Natural killer cell (primary cell): ENCODE measurements around the gene CCNL2. TPM values are rescaled to one million over a fixed set of nuclear protein-coding genes. Genes with fewer than 3 reads are reported as not detected.

Experiments
- ATAC-seq, 3 donors: fragments of 150-1000 bp in 2 of 3; fragments of 200-7000 bp in 1 of 3; cut with Tn5 transposase; 1 replicate in 1 of 3; 2 replicates in 2 of 3; pipeline ENCODE4 v1.10.0; 2021; ENCODE audit warnings: mild to moderate bottlenecking in 2 of 3, moderate library complexity in 2 of 3
- DNase-seq, 2 donors: peaks; one replicate each; pipeline versions ENCODE4 v3.0.0 to v3.0.0-alpha.2; 2013 to 2021; ENCODE audit warnings: mixed read lengths in 1 of 2
- H3K27ac ChIP-seq: one replicate; pipeline ENCODE4 v1.5.1; 2013; ENCODE audit warnings: mild to moderate bottlenecking, low read length
- H3K27me3 ChIP-seq: one replicate; pipeline ENCODE4 v1.6.1; 2013; ENCODE audit warnings: low read length; ENCODE audit not compliant: control insufficient read depth, insufficient read depth
- H3K36me3 ChIP-seq: one replicate; pipeline ENCODE4 v1.6.1; 2013; ENCODE audit warnings: low read length; ENCODE audit not compliant: control insufficient read depth, insufficient read depth
- H3K4me1 ChIP-seq: one replicate; pipeline ENCODE4 v1.6.1; 2013; ENCODE audit warnings: low read length; ENCODE audit not compliant: control insufficient read depth, insufficient read depth
- H3K4me3 ChIP-seq: one replicate; pipeline ENCODE4 v1.5.1; 2013; ENCODE audit warnings: low read length
- H3K9me3 ChIP-seq: one replicate; pipeline ENCODE4 v1.6.1; 2013; ENCODE audit warnings: low read length; ENCODE audit not compliant: control insufficient read depth, insufficient read depth
- H3K27ac Mint-ChIP-seq, 2 donors: one replicate each; pipeline ENCODE4 v1.8.0; 2022; ENCODE audit warnings: mild to moderate bottlenecking in 2 of 2, mixed read lengths in 2 of 2, moderate library complexity in 1 of 2
- H3K27me3 Mint-ChIP-seq, 2 donors: one replicate each; pipeline ENCODE4 v1.8.0; 2022; ENCODE audit warnings: low read depth in 2 of 2, mixed read lengths in 2 of 2
- H3K36me3 Mint-ChIP-seq: one replicate; pipeline ENCODE4 v1.8.0; 2022; ENCODE audit warnings: mixed read lengths
- H3K4me1 Mint-ChIP-seq, 2 donors: one replicate each; pipeline ENCODE4 v1.8.0; 2022; ENCODE audit warnings: mixed read lengths in 2 of 2
- H3K4me3 Mint-ChIP-seq: one replicate; pipeline ENCODE4 v1.8.0; 2022; ENCODE audit warnings: mild to moderate bottlenecking, moderate library complexity, mixed read lengths
- H3K9me3 Mint-ChIP-seq, 2 donors: one replicate each; pipeline ENCODE4 v1.8.0; 2022; ENCODE audit warnings: mixed read lengths in 2 of 2
- WGBS: methylation state at CpG from one replicate; pipeline ENCODE4 v1.1.7; 2013; ENCODE audit warnings: missing lambda C conversion rate; ENCODE audit not compliant: insufficient coverage; 5-methylcytosine and 5-hydroxymethylcytosine counted together
- intact Hi-C: fragments of 100-400 bp; cut with micrococcal nuclease; formaldehyde crosslinking; loops from one replicate; pipeline ENCODE4 v1.14.2; 2022
- total RNA-seq, 4 donors: library from RNA; stranded (reverse); fragments of 120-200 nt in 1 of 4; gene quantifications; one replicate each; pipeline versions ENCODE4 v1.2.3 to v1.2.4, GENCODE V29; 2013 to 2022
- TF ChIP-seq, protein P1 (sequence below): fragments of 200-600 bp; IDR thresholded peaks from one replicate; pipeline ENCODE4 v1.8.0; 2022; ENCODE audit warnings: antibody characterized with exemption

The CCNL2 gene
- total RNA-seq, 3 donors from 2014 or later (not counting 1 experiment from before 2014, with no cell fraction given) = 253 to 281 (median 274) TPM

DNA sequence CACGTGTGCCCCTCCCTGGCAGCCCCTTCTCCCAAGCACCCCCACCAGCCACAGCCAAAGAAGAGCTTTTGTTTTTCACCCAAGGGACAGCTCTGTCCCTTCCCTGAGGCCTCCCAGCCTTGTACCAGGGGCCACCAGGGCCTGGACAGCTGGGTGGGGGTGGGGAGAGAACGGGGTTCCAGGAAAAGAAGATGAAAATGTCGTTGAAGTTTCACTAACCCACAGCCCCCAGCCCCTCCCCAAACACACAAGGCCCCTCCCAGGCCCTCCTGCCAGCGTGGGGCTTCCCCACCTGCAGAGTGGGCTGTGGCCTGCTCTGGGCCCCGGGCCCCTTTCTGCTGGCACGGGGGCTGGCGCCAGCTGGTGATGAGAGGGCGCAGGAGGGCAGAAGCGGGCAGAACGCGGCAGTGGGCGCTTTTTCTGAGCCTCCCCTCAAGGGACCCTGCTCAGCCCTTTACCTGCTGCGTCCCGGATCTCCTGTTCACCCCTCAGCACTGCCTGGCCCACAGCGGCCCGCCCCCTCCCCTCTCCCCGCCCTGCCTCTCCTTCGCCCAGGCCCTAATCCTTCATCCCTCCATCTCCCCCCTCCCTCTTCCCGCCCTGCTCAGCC, 27.5 kb upstream of the CCNL2 start:
- H3K36me3 ChIP-seq = no peaks in the 10 kb centered on the region
- no peak for DNase-seq
- Mint-ChIP-seq H3K27ac (no peak overlapping the region), H3K9me3 (no peaks in the 10 kb centered on the region), H3K27me3 (peaks cover 7 to 24% of the 10 kb centered on the region in 2 donors), H3K4me3 (no peak overlapping the region), H3K4me1 (no peaks in the 10 kb centered on the region), H3K36me3 (no peaks in the 10 kb centered on the region)
- no peak overlapping the region for H3K4me3 ChIP-seq
- H3K27me3 ChIP-seq = peaks cover 2% of the 10 kb centered on the region
- H3K9me3 ChIP-seq = no peaks in the 10 kb centered on the region
- 21% methylated on average over 18 of the region's 19 CpGs for WGBS
- no peaks in the 10 kb centered on the region for H3K4me1 ChIP-seq
- TF ChIP-seq, protein P1, sequence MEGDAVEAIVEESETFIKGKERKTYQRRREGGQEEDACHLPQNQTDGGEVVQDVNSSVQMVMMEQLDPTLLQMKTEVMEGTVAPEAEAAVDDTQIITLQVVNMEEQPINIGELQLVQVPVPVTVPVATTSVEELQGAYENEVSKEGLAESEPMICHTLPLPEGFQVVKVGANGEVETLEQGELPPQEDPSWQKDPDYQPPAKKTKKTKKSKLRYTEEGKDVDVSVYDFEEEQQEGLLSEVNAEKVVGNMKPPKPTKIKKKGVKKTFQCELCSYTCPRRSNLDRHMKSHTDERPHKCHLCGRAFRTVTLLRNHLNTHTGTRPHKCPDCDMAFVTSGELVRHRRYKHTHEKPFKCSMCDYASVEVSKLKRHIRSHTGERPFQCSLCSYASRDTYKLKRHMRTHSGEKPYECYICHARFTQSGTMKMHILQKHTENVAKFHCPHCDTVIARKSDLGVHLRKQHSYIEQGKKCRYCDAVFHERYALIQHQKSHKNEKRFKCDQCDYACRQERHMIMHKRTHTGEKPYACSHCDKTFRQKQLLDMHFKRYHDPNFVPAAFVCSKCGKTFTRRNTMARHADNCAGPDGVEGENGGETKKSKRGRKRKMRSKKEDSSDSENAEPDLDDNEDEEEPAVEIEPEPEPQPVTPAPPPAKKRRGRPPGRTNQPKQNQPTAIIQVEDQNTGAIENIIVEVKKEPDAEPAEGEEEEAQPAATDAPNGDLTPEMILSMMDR = no peak
- intact Hi-C loops = no loop called here
- no peak overlapping the region for H3K27ac ChIP-seq
- ATAC-seq = peak in 2 of 3 donors; percentile 24 to 35

- Mint-ChIP-seq H3K36me3 (no peaks in the 10 kb centered on the region), H3K27ac (no peak overlapping the region), H3K9me3 (no peaks in the 10 kb centered on the region), H3K4me1 (no peaks in the 10 kb centered on the region), H3K27me3 (peaks cover 7 to 24% of the 10 kb centered on the region in 2 donors), H3K4me3 (no peak overlapping the region)
- intact Hi-C loops = no loop called here
- WGBS = 49% methylated on average over 33 of the region's 33 CpGs
- Histone ChIP-seq H3K4me1 (no peaks in the 10 kb centered on the region), H3K4me3 (no peak overlapping the region), H3K9me3 (no peaks in the 10 kb centered on the region), H3K27ac (no peak overlapping the region), H3K27me3 (peaks cover 2% of the 10 kb centered on the region), H3K36me3 (no peaks in the 10 kb centered on the region)
- TF ChIP-seq, protein P1 = no peak
- ATAC-seq (no peak), DNase-seq (no peak)
Measured at GRCh38 chr1:1425753-1426495, 26.8 kb upstream of the CCNL2 start.

GRCh38 chr1:1425426-1425752, 26.3 kb upstream of the CCNL2 start:
- ATAC-seq (no peak), DNase-seq (no peak)
- no peaks in the 10 kb centered on the region for H3K9me3 Mint-ChIP-seq
- WGBS = 89% methylated on average over 12 of the region's 12 CpGs
- peaks cover 7 to 24% of the 10 kb centered on the region in 2 donors for H3K27me3 Mint-ChIP-seq
- no peak overlapping the region for H3K27ac Mint-ChIP-seq
- Histone ChIP-seq H3K4me1 (no peaks in the 10 kb centered on the region), H3K27me3 (peaks cover 2% of the 10 kb centered on the region), H3K9me3 (no peaks in the 10 kb centered on the region), H3K36me3 (no peaks in the 10 kb centered on the region), H3K27ac (no peak overlapping the region), H3K4me3 (no peak overlapping the region)
- H3K4me1 Mint-ChIP-seq = no peaks in the 10 kb centered on the region
- H3K4me3 Mint-ChIP-seq = no peak overlapping the region
- intact Hi-C loops = no loop called here
- no peaks in the 10 kb centered on the region for H3K36me3 Mint-ChIP-seq
- TF ChIP-seq, protein P1 = no peak
